Activated CD4-positive, CD25-positive, alpha-beta regulatory T cell treated with anti-CD3 and anti-CD28 coated beads, Interleukin-2, amount 50 U/mL, for 72 hours (primary cell): ENCODE data around the gene SPPL3.
"Not testable (repeated sequence)": the region's sequence is repeated elsewhere in the genome, so short reads cannot be mapped to it uniquely, and the experiment has no call there.

ENCODE experiments used
- DNase-seq: peaks from one replicate; pipeline ENCODE4 v3.0.0; 2021

The SPPL3 gene

GRCh38 chr12:120904197-120904773, at the start of gene SPPL3:
Gene SPPL3, minus strand, starts transcription at chr12:120904358. Its CDS starts 491 bp downstream, at chr12:120903867.
- peak; percentile 95 for DNase-seq

GRCh38 chr12:120950807-120951206, 46.6 kb upstream of the SPPL3 start:
- no peak for DNase-seq

GRCh38 chr12:120950260-120950799, 46.2 kb upstream of the SPPL3 start:
- DNase-seq: not testable (repeated sequence)

- not testable (repeated sequence) for DNase-seq
Measured at GRCh38 chr12:120945516-120945915, 41.4 kb upstream of the SPPL3 start.

- peak; percentile 71 for DNase-seq
Measured at GRCh38 chr12:120944645-120945217, 40.6 kb upstream of the SPPL3 start.

- DNase-seq: no peak
Measured at GRCh38 chr12:120943482-120943881, 39.3 kb upstream of the SPPL3 start.

GRCh38 chr12:120941846-120942405, 37.8 kb upstream of the SPPL3 start:
- DNase-seq: no peak

GRCh38 chr12:120941412-120941811, 37.3 kb upstream of the SPPL3 start:
- DNase-seq: no peak

- DNase-seq: no peak
Measured at GRCh38 chr12:120940799-120941198, 36.6 kb upstream of the SPPL3 start.

- DNase-seq: no peak
Measured at GRCh38 chr12:120940006-120940405, 35.8 kb upstream of the SPPL3 start.

- DNase-seq: no peak
Measured at GRCh38 chr12:120939523-120939922, 35.4 kb upstream of the SPPL3 start.

GRCh38 chr12:120938496-120938895, 34.3 kb upstream of the SPPL3 start:
- DNase-seq: no peak

GRCh38 chr12:120936197-120936596, 32.0 kb upstream of the SPPL3 start:
- DNase-seq: no peak

- DNase-seq: no peak
Measured at GRCh38 chr12:120933786-120934185, 29.6 kb upstream of the SPPL3 start.

- no peak for DNase-seq
Measured at GRCh38 chr12:120932956-120933526, 28.9 kb upstream of the SPPL3 start.

GRCh38 chr12:120932058-120932457, 27.9 kb upstream of the SPPL3 start:
- no peak for DNase-seq

- no peak for DNase-seq
Measured at GRCh38 chr12:120930032-120930431, 25.9 kb upstream of the SPPL3 start.

- no peak for DNase-seq
Measured at GRCh38 chr12:120928864-120929652, 24.9 kb upstream of the SPPL3 start.

- DNase-seq: no peak
Measured at GRCh38 chr12:120925740-120926563, 21.8 kb upstream of the SPPL3 start.

GRCh38 chr12:120922279-120922678, 18.1 kb upstream of the SPPL3 start:
- no peak for DNase-seq

- no peak for DNase-seq
Measured at GRCh38 chr12:120921637-120922036, 17.5 kb upstream of the SPPL3 start.

GRCh38 chr12:120920178-120920577, 16.0 kb upstream of the SPPL3 start:
- no peak for DNase-seq
